CD1c-positive myeloid dendritic cell (primary cell): Measurements from ENCODE around the gene GRWD1.

Experiments used
- DNase-seq: peaks from one replicate; pipeline ENCODE4 v3.0.0-alpha.2; 2016; ENCODE audit errors: extremely low spot score

GRWD1 gene

GRCh38 chr19:48456864-48457263, 11.1 kb downstream of the GRWD1 start:
- DNase-seq: no peak

- no peak for DNase-seq
Measured at GRCh38 chr19:48458016-48458415, 12.2 kb downstream of the GRWD1 start.

DNA sequence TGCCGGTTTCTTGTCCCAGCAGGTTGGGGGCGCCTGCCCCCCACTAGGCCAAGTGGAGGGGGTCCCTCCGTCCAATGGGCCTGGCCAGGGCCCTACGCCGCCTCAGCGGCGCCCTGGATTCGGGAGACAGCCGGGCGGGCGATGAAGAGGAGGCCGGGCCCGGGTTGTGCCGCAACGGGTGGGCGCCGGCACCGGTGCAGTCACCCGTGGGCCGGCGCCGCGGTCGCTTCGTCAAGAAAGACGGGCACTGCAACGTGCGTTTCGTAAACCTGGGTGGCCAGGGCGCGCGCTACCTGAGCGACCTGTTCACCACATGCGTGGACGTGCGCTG, 15.8 kb downstream of the GRWD1 start:
- no peak for DNase-seq

DNA sequence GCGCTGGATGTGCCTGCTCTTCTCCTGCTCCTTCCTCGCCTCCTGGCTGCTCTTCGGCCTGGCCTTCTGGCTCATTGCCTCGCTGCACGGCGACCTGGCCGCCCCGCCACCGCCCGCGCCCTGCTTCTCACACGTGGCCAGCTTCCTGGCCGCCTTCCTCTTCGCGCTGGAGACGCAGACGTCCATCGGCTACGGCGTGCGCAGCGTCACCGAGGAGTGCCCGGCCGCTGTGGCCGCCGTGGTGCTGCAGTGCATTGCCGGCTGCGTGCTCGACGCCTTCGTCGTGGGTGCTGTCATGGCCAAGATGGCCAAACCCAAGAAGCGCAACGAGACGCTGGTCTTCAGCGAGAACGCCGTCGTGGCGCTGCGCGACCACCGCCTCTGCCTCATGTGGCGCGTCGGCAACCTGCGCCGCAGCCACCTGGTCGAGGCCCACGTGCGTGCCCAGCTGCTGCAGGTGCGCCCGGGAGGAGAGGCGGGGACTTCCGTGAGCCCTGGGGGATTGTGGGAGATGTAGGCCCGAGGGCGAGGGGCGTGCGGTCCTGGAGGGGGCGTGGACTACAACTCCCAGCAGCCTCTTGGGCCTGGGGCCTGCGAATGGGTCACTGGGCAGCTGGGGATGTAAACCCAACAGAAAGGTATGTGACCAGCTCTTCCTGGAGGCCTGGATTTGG, 16.3 kb downstream of the GRWD1 start:
- no peak for DNase-seq

DNA sequence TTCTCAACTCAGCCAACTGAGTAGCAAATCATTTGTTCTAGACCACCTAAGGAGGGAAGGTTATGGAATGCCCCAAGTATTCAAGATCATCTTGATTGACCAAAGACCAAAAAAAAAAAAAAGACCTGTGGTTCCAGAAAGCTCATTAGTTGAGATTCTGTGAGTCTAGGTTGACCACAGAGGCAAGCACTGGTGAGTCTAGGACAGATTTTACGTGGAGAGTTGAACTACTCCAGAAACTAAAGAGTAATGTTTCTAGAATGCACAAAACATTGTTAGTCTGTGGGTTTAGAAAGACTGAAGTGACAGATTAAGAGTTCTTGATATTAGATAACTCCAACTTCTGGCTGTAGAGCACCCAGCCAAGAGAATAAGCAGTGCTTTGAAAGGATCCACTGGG, 19.4 kb downstream of the GRWD1 start:
- no peak for DNase-seq

DNA sequence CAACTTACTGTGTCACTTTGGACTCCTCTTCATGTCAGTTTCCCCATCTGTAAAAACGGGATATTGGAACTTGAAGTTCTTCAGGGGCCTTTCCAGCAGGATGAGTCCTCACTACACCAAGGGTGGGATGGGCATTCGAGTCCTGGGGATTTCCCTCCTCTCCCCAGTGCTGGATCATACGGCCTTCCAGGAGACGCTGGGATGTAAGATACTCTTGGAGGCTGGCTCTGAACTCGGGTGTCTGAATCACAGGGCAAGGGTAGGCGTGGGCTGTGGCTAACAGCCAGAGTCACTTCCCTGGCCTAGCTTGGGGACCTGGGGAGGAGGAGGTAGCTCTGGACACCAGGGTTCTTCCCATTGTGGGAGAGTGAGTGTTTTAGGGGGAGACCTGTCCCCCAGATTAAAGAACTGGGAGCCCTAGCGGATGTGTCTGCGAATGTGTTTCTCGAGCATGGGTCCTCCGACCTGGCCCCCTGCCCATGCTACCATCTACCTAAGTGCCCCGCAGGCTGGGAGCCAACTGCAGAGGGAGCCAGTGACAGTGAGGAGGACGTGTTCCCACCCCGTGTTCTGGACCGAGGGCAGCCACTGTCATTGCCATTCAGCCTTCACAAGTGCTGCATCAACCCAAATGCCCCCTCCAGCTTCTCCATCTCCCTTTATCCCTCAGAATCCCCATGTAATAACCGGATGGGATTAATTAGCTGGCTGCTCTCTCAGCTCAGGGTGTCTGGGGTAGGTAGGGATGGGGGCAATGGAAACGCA, 21.0 kb downstream of the GRWD1 start:
- DNase-seq: peak; percentile 24

DNA sequence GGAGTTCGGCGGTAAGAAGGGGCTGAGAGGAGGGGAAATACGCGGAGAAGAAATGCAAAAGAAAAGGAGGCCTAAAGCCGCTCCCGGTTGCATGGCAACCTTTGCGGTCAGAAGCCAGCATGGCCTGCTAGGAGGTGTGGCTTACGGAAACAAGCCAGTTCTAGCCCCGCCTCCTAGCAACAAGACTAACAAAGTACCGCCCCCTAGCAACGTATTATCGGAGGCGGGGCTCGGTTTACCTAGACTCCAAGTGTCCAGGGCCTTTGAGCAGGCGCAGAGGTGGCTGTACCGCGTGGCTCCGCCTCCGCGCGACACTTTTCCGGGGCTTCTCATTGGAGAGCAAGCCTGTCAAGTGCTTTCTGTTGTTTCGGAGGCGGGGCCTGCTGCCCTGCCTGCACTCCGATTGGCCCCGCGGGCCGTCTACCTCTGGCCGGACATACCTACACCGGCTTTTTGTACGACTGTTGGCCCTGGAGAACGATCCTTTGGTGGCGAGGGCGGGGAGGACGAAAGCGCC, 23.0 kb downstream of the GRWD1 start:
- DNase-seq: peak; percentile 100

GRCh38 chr19:48469289-48469881, 23.6 kb downstream of the GRWD1 start, which contains the start of gene CYTH2:
TSS of gene CYTH2 (plus strand) at chr19:48469369. CDS start at chr19:48469508, 139 bp downstream.
- DNase-seq: peak; percentile 79

DNA sequence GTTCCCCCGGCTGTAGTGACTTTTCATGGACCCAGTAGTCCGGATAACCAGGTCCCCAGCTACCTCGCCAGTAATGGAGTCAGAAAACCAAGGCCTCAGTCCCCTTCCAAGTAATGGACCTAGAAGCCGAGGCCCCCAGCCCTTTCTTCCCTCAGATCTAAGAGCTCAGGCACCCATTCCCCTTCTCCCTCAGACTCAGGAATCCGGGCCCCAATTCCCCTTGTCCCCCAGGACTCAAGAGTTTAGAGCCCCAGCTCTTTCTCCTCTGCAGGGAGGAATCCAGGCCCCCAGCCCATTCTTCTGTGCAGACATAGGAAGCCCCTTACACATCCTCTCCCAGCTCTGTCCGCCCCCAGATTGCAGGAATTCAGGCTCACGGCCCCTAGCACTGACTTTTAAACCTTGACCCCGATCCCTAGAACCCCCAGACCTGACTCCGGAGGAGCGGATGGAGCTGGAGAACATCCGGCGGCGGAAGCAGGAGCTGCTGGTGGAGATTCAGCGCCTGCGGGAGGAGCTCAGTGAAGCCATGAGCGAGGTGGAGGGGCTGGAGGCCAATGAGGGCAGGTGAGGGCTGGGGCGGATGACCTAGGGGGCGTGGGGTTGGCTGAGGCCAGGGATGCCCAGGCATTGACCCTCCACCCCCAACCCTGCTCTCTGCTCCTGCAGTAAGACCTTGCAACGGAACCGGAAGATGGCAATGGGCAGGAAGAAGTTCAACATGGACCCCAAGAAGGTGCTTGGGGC, 24.3 kb downstream of the GRWD1 start:
- DNase-seq: no peak

DNA sequence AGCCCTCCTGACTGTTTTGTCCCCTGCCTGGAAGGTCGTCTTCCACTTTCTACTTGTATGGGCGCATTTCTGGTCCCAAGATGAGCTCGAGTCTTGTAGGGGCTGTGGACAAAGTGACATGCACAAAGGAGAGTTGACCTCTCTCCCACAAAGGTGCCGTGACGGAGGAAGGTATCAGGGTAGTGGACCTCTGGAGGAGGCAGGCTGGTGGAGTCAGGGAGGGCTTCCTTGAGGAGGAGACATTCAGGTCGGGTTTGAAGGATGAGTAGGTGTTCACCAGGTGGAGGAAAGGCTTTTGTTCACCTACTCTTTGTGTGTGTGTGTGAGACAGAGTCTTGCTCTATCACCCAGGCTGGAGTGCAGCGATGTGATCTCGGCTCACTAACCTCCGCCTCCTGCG, 25.1 kb downstream of the GRWD1 start:
- DNase-seq: no peak

GRCh38 chr19:48471836-48472235, 26.1 kb downstream of the GRWD1 start:
- DNase-seq: no peak

- DNase-seq: no peak
Measured at GRCh38 chr19:48473161-48473966, 27.6 kb downstream of the GRWD1 start.

DNA sequence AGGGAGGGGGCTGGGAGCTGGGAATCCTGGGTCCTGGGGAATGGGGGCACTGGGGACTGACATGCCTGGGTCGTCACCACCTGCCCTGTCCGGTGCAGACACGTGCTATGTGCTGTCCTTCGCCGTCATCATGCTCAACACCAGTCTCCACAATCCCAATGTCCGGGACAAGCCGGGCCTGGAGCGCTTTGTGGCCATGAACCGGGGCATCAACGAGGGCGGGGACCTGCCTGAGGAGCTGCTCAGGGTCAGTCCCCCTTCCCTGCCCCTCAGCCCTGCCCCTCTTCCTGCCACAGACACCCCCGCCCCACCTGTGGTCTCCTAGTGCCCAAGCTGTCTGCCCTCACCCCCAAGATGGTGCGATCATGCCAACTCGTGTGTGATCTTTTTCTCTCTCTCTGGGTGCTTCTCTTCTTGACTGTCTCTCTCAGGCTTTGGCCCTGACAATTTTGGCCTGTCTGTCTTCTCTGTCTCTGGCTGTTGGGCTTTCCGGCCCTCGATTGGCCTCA, 28.4 kb downstream of the GRWD1 start:
- DNase-seq: no peak

DNA sequence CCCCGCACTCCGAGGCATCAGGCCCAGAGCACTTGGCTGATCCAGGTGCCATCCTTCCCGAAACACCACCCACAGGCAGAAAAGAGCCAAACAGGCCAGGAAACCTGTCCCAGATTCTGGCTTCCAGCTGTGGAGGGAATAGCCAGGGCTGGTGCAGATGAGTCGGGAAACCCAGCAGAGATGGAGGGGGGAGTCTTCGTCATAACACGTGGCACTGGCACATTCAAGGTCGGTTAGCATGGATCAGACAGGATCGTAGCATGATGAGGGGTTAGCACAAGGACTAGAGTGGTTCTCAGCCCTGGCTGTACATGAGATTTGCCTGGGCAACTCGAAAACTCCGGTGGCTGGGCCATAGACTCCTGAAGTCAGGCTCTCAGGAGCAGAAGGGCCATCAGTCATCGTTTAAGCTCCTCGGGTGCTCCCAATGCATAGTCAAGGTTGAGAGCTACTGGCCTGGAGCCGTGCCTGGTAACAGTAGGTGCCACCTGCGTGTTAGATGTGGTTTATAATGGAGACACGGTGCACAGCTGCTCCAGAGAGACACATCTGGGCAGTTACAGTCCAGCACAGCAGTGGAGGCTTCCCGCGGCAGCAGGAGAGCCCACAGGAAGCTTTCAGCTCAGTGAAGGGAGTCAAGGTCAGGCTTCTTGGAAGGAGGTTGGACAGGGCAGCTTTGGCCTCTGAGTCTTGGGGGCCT, 29.7 kb downstream of the GRWD1 start:
- no peak for DNase-seq

GRCh38 chr19:48476176-48476575, 30.4 kb downstream of the GRWD1 start:
- DNase-seq: no peak

DNA sequence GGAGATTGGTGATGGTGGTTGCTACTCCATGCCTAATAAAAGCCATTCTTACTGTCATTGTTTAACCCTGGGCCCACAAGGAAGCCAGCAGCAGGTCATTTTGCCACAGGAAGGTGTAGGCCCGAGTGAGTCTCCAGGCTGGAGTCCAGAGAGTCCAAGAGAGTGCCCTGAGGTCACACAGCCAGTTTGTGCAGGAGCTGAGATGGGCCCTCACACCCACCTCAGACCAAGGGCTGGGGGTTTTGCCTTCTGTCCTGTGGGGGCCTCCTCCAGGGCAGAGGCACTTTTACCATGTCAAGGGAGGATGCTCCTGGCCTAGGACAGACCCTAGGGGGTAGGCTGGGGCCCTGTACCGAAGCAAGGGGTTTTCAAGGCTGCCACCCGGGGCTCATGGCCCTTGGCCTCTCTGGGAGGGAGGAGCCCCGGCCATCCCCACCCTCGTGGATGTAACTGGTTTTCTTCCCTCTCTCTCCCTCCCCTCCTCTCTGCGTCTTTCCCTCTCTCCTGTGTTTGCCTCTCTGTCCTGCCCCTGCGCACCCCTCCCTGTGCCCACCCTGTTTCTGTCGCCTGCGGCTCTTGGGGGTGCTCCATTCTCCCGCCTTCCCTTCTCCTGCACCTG, 31.4 kb downstream of the GRWD1 start:
- no peak for DNase-seq

DNA sequence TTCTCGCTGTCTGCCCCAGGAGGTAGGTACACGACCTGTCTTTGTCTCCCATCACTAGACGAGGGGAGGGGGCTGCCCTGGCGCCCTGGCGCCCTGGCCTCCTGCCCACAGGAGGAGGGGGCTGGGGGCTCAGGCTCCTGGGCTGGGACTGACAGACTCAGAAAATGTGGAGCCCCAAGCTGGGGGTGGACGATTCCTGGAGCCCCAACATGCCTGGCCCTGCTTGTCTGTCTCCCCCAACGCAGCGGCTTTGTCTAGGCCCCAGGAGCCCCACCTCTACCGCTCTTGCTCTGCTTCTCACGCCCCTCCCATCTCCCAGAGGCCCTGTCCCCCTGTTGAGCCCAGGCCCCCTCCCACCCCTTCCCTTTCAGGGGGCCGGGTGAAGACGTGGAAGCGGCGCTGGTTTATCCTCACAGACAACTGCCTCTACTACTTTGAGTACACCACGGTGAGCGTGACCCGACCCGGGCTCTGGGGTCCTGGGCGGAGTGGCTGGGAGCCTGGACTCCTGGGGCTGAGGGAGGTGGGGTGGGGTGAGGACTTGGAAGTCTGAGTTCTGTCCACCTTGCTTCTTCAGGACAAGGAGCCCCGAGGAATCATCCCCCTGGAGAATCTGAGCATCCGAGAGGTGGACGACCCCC, 32.0 kb downstream of the GRWD1 start:
- DNase-seq: no peak

- no peak for DNase-seq
Measured at GRCh38 chr19:48478339-48479256, 32.8 kb downstream of the GRWD1 start.
